ENCODE data around the gene PARP15. TPM values are rescaled to one million over a fixed set of nuclear protein-coding genes. Genes with fewer than 3 reads are reported as not detected.

Gene PARP15
- total RNA-seq, 4 donors from 2014 or later = 0.39 to 2.3 (median 0.65) TPM

- Histone ChIP-seq H3K4me1 (no peaks in the 10 kb centered on the region), H3K27me3 (no peaks in the 10 kb centered on the region), H3K27ac (replicated peaks in 1 of 4) (no peak overlapping the region), H3K36me3 (peaks cover 34 to 99% (median 77%) of the 10 kb centered on the region in 4 donors), H3K4me3 (no peak overlapping the region), H3K9me3 (no peaks in the 10 kb centered on the region)
- 66% methylated on average over 3 of the region's 3 CpGs for WGBS
- no peak for DNase-seq (ENCODE audit: extremely low spot score)
- intact Hi-C loops (cut with DNase I) = no loop called here
- TF ChIP-seq CTCF (IDR thresholded peaks at IDR 0.05) (no peak), POLR2A (IDR thresholded peaks at IDR 0.05; ENCODE audit: low read depth) (no peak), POLR2AphosphoS5 (IDR thresholded peaks at IDR 0.05) (no peak), EP300 (IDR thresholded peaks at IDR 0.05) (no peak)
Measured at GRCh38 chr3:122536632-122537001, 40.8 kb upstream of the PARP15 start.

- Histone ChIP-seq H3K27me3 (no peaks in the 10 kb centered on the region), H3K27ac (replicated peaks in 1 of 4) (no peak overlapping the region), H3K4me3 (no peak overlapping the region), H3K9me3 (no peaks in the 10 kb centered on the region), H3K36me3 (peaks cover 20 to 96% (median 62%) of the 10 kb centered on the region in 4 donors), H3K4me1 (no peaks in the 10 kb centered on the region)
- intact Hi-C loops (cut with DNase I) = no loop called here
- TF ChIP-seq POLR2A (IDR thresholded peaks at IDR 0.05; ENCODE audit: low read depth) (no peak), CTCF (IDR thresholded peaks at IDR 0.05) (no peak), POLR2AphosphoS5 (IDR thresholded peaks at IDR 0.05) (no peak), EP300 (IDR thresholded peaks at IDR 0.05) (no peak)
- 89% methylated on average over 7 of the region's 7 CpGs for WGBS
- no peak for DNase-seq (ENCODE audit: extremely low spot score)
Measured at GRCh38 chr3:122538956-122539490, 38.4 kb upstream of the PARP15 start.

GRCh38 chr3:122546151-122546550 is 31.3 kb upstream of the PARP15 start:
- no peak for TF ChIP-seq POLR2AphosphoS5 (IDR thresholded peaks at IDR 0.05)
- no peak for TF ChIP-seq EP300 (IDR thresholded peaks at IDR 0.05)
- TF ChIP-seq POLR2A (IDR thresholded peaks at IDR 0.05; ENCODE audit: low read depth) = no peak
- Histone ChIP-seq H3K9me3 (no peaks in the 10 kb centered on the region), H3K4me3 (no peak overlapping the region), H3K27ac (replicated peaks in 1 of 4) (no peak overlapping the region), H3K27me3 (no peaks in the 10 kb centered on the region), H3K4me1 (peaks cover 0 to 19% (median 14%) of the 10 kb centered on the region in 4 donors), H3K36me3 (peaks cover 21 to 94% (median 65%) of the 10 kb centered on the region in 4 donors)
- intact Hi-C loops (cut with DNase I) = no loop called here
- 95% methylated on average over 5 of the region's 5 CpGs for WGBS
- DNase-seq (ENCODE audit: extremely low spot score) = no peak

DNA sequence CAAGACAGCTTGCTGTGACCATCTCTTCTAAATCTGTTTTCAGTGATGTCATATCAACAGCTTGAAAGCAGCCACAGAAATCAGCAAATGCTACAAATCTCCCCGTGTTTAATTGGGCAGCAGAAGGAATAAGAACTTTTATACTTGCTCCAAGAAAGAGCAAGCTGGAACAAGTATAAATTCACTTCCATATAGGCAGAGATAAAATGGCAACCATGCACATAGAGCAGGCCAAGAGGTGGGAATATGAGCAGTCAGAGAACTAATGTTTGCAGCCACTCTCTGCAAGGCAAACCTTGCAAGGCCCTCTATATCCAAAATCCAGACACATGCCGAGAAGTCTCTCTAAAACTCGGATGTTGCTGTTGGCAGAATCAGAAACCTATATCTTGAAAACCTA is 29.4 kb upstream of the PARP15 start:
- Histone ChIP-seq H3K4me3 (no peak overlapping the region), H3K27me3 (no peaks in the 10 kb centered on the region), H3K36me3 (peaks cover 30 to 92% (median 71%) of the 10 kb centered on the region in 4 donors), H3K27ac (replicated peaks in 1 of 4) (peak overlapping the region in 1 of 4 donors; percentile 8), H3K4me1 (peaks cover 0 to 19% (median 14%) of the 10 kb centered on the region in 4 donors), H3K9me3 (no peaks in the 10 kb centered on the region)
- no peak for TF ChIP-seq CTCF (IDR thresholded peaks at IDR 0.05)
- no peak for TF ChIP-seq POLR2A (IDR thresholded peaks at IDR 0.05; ENCODE audit: low read depth)
- no peak for TF ChIP-seq EP300 (IDR thresholded peaks at IDR 0.05)
- no peak for DNase-seq (ENCODE audit: extremely low spot score)
- intact Hi-C loops (cut with DNase I) = no loop called here
- 54% methylated on average over 3 of the region's 3 CpGs for whole genome bisulfite sequencing

DNA sequence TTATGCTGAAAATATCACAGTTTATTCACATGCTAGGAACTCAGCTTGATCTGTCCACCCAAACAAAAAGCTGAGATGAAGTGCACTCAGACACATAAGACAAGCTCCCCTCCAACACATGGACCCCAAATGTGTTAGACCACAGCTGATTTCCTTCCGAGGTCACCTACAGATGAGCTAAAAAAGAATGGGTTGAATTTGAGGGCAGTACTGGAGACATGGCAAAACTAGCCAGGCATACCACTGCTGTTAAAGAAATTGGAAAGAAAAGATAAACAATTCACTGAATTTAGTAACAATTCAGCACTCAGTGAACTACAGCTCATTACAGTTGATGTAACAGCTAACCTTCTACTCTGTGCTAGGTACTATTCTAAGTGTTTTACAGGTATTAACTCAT is 28.8 kb upstream of the PARP15 start:
- Histone ChIP-seq H3K9me3 (no peaks in the 10 kb centered on the region), H3K27ac (replicated peaks in 1 of 4) (peak overlapping the region in 2 of 4 donors; percentile 8 to 31), H3K36me3 (peaks cover 32 to 90% (median 71%) of the 10 kb centered on the region in 4 donors), H3K27me3 (no peaks in the 10 kb centered on the region), H3K4me3 (no peak overlapping the region), H3K4me1 (peaks cover 0 to 19% (median 14%) of the 10 kb centered on the region in 4 donors)
- WGBS = 57% methylated on average over 1 of the region's 1 CpG
- no peak for TF ChIP-seq POLR2AphosphoS5 (IDR thresholded peaks at IDR 0.05)
- no peak for TF ChIP-seq EP300 (IDR thresholded peaks at IDR 0.05)
- TF ChIP-seq POLR2A (IDR thresholded peaks at IDR 0.05; ENCODE audit: low read depth) = no peak
- no peak for TF ChIP-seq CTCF (IDR thresholded peaks at IDR 0.05)
- DNase-seq (ENCODE audit: extremely low spot score) = no peak
- intact Hi-C loops (cut with DNase I) = no loop called here

All from esophagus muscularis mucosa (tissue), 4 donors.